GM03348 (cell line): ENCODE data around the gene PIK3R2.
"Not testable (repeated sequence)": the region's sequence is repeated elsewhere in the genome, so short reads cannot be mapped to it uniquely, and the experiment has no call there.

Source experiments
- DNase-seq: peaks from one replicate; pipeline ENCODE4 v3.0.0; 2012; ENCODE audit warnings: low spot score

Gene PIK3R2

DNA sequence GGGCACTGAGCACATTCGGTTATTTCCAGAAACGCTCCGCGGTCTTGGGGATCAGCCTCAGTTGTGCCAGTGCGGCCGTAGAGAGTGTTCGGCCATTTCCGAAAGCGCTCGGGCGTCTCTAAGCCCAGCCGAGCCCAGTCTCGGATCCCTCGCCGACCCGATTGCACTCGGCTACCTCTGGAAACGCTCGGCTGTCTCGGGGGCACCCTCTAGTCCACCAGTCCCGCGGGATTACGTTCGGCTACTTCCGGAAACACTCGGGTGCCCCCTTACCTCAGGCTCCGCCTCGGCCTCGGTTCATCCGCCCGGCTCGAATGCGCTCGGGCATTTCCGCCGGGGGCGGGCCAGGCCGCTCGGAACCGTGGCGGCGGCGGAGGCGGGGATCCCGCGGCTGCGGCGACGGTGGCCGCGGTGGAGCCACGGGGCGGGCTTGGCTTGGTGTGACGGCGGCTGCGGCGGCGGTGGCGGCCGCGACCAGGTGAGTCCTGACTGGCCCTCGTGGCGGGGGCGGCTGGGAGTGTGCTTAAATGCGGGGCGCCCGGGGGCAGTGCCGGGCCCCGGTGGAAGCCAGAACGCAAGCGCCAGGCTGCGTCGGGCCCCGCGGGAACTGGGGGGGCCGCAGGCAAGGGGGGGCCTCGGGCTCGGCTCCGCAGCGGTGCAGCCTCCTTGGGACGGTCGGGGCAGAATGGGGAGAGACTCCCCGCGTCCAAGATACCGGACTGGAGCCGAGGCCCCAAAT, at the start of gene PIK3R2:
PIK3R2 (plus strand) TSS at position 347 of the 739 bp plus-strand sequence. CDS start 2,717 bp downstream, outside the sequence.
- peak; percentile 100 for DNase-seq

DNA sequence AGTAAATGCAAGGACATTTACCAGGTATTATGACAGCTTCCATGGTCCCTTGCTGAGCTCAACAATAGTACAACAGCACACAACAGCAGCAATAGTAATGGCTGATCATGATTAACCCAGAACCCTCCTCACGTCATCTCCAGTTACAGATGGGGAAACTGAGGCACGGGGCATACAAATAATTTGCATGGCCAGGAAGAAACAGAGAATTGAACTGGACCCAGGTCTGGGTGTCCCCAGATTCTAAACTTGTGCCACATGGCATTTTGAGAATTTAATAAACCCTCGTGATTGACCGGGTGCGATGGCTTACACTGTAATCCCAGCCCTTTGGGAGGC, 48.2 kb upstream of the PIK3R2 start:
- DNase-seq = no peak

DNA sequence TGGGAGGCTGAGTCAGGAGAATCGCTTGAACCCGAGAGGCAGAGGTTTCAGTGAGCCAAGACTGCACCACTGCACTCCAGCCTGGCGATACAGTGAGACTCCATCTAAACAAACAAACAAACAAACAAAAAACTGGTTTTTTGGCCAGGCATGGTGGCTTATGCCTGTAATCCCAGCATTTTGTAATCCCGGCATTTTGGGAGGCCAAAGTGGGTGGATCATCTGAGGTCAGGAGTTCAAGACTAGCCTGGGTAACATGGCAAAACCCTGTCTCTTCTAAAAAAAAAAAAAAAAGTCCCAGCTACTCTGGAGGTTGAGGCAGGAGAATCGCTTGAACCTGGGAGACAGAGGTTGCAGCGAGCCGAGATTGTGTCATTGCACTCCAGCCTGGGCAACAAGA, 47.7 kb upstream of the PIK3R2 start:
- DNase-seq = not testable (repeated sequence)

DNA sequence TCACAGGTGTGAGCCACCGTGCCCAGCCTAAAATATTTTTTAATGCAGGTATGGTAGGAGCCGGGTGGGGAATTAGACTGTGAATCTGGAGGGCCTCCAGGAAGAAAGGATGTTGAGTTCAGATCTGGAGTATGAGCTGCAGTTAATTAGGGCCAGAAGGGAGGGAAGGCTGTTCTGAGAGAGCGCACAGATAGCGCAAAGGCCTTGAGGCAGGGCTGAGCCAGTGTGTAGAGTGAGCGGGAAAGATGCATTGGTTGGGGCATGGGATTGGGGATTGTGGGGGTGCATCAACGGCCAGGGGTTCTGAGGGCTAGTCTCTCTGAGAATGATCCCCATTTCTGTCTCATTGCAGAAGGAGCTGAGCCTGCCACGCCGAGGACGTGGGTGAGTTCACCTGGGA, 45.7 kb upstream of the PIK3R2 start:
- no peak for DNase-seq

DNA sequence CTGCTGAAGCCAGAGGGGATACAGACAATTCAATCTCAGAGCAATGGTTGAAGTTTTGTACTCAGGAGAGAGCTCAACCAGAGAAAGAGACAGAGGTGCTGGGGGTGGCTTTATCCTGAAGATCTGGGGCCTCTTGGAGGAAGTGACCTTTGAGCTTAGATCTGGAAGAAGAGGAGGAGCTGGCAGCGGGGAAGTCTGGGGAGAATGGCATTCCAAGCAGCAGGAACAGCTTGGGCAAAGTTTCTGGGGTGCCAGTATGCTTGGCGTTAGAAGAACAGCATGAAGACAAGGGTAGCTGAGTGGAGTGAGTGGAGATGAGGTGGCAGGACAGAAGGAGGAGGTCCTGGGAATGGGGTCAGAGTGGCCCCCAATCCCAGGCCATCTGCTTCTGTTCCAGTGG, 44.1 kb upstream of the PIK3R2 start:
- no peak for DNase-seq

DNA sequence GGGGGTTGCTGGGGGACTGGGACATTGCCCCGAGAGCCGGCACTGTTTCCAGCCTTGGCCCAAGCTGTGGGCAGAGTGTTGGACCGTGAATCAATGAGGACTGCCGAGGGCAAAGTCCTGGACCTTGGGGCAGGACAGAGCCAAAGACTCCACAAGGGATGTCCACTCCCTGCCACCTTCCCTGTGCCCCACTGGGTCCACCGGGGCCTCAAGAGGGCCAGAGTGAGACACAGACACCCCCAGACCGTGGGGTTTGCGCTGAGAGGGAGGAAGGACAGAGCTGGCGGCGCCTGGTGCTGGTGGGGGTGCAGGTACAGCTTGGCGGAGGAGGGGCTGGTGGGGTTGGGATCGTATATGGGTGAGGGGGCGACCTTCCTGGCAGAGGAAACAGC, 43.6 kb upstream of the PIK3R2 start:
- no peak for DNase-seq

DNA sequence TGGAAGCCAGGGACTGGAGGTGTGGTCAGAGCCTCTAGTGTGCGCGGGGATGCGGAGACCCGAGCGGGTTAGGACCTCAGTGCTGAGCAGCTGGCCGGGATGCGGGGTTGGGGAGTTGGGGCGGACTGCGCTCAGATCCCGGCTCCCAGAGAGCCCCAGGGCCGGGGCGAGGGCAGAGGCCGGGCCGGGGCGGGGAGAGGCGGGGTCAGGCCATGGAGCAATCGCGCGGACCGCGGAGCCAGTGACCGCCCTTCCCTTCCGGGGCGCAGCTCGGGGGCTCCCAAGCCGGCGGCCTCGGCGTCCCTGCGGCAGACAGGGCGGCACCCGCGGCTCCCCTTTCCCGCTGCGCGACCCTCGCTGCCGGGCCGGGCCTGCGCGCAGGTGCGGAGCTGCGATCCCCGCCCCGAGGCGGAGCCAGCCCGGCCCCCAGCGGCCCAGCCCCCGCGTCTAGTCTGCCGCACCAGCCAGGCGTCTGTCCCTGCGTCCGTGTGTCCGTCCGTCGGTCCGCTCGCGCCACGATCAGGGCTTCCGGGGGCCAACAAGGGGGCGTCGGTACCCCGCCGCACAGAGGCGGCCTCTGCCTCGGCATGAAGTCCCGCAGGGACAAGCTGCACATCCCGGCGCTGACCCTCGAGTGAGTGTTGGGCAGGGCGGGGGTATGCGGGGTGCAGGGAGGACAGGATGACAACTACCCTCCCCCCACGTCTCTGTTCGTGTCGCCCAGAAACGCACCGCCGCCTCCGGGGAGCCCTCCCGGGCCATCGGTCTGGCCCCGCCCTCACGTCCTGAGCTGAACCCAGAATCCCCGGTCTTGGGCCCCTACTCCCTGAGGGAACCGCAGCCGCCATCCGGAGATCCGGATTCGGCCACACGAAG, 43.0 kb upstream of the PIK3R2 start:
- DNase-seq = peak; percentile 84

DNA sequence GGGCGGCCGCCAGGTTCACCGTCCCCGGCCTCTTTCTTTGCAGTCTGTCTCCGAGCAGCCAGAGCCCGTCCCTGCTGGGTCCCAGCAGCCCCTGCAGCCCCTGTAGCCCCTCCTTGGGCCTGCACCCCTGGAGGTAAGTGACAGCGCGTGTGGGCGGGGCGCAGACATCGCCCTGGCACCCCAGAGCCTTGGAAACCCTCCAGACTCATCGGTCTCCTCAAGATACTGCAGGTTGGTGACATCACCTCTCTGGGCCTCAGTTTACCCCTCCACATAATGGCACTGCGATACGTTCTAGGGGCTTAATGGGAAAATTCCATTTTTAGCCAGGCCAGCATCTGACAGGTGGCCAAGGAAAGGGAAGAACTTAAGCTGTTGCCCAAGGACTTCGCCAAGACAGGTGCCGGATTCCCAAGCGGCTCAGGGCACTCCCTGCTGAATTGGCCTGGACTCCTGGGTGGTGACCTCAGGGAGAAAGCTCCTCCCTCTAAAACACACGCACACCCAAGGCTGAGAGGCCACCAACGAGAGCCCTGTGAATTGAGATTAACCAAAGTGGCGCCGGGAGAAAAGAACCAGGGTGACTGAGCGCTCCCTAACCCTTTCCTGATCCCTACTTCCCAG, 42.2 kb upstream of the PIK3R2 start:
- DNase-seq = no peak

DNA sequence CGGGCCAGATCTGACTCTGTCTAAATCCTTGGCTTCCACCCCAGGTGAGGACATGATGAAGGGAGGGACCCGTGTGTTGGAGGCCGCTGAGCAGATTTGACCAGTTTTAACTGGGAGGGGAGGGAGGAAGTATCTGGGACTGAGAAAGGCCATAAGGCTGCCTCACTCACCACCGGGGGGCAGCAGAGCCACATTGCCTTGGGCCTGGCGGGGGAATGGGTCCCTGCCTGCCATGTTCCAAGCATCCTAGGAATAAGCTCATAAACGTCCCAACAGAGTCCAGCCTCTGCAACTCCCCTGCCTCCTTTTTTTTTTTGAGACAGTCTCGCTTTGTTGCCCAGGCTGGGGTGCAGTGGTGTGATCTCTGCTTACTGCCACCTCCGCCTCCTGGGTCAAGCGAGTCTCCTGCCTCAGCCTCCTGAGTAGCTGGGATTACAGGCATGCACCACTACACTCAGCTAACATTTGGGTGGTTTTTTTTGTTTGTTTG, 39.9 kb upstream of the PIK3R2 start:
- DNase-seq = peak; percentile 91

DNA sequence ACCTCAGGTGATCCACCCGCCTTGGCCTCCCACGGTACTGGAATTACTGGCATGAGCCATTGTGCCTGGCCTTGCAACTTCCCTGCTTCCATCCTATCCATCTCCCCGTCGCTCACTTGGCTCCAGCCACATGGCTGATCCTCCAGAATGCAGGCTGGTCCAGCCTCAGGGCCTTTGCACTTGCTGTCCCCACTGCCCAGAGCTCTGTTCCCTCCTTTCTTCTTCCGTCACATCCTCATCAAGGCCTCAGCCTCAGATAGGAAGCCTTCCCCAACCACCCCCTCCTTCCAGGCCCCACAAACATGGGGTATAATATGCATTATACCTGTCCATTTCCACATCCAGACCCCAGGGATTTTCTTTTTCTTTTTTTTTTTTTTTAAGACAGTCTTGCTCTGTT, 39.1 kb upstream of the PIK3R2 start:
- DNase-seq = no peak

DNA sequence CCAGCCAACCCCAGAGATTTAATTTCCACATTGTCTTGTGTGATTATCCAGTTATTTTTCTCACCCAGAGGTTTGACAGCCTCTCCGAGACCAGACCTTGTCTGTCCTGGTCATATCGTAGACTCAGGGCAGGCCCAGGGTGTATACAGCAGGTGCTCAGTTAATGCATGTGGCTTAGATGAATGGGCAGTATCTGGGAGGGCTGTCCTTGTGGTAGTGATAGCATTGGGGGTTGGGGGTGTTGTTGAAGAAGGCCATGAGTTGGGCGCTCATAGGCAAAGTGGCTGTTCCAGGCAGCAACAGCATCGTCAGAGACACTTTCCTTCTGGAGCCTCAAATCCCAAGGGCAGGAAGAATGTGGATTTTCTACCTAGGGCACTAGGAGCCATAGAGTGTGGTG, 38.5 kb upstream of the PIK3R2 start:
- DNase-seq = no peak

DNA sequence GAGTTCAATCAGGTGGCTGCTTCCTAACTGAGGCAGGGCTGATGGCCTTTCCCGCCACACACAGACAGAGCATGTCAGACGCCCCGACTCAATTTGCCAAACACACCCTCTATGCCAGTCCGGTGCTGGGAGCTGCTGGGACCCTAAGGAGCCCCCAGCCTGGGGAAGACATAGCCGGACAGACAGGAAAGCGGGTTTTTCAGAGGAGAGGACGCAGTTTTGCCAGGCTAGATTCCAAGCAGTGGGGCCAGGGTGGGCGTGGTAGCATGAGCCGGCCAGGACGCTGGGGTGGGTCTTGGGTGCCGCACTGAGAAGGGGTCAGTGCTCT, 35.6 kb upstream of the PIK3R2 start:
- DNase-seq = no peak

DNA sequence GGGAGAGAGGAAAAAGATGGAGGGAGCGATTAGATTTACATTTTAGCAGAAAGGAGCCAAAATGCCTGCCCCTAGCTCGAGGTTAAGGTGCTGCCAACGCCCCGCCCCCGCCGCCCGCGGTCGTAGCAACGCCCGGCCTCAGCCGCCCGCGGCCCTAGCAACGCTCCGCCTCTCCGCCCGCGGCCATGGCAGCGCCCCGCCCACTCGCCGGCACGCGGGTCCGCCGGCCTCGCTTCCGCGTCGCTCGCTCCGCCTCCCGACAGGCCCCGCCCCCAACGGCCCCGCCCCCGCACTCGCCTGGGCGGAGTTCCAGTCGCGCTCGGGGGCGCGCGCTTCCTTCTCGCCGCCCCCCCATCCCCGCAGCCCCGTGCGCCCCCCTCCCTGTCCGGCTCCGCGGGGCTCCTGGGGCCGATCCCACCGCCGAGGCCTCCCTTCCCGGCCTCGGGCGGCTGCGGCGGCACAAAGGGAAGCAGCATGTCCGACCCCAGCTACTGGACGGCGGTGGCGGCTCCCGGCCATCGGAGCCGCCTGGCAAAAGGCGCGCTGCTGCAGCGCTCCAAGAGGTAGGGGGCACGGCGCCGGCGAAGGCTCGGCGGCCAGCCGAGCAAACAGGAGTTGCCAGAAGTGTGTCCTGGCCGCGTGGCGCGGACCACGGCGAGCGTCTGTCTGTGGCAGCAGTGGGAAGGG, 35.1 kb upstream of the PIK3R2 start:
- peak; percentile 100 for DNase-seq

DNA sequence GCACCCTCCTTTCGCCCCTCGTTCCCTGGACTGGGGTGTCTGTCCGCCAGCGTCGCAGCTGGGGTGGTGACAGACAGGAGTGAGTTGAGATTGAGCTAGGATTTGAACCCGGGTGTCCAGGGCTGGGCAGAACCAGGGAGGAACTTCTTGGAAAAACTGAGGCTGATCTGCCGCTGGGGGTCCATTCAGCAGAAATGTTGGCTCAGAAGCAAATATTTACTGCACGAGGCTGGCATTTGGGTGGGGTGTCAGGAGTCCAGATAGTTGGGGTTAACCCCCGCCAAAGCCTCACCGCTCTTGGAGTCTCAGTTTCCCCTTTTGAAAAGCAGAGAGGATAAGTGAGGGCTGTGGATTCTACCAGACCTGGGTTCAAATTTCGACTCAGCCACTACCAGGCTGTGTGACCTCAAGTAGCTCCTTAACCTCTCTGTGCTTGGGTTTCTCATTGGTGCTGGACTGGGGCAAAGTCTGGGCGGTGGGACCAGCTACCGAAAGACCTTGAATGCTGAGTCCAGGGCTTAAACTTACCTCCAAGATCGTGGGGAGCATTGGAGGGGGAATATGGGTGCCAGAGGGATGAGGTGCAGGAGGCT, 34.4 kb upstream of the PIK3R2 start:
- no peak for DNase-seq

DNA sequence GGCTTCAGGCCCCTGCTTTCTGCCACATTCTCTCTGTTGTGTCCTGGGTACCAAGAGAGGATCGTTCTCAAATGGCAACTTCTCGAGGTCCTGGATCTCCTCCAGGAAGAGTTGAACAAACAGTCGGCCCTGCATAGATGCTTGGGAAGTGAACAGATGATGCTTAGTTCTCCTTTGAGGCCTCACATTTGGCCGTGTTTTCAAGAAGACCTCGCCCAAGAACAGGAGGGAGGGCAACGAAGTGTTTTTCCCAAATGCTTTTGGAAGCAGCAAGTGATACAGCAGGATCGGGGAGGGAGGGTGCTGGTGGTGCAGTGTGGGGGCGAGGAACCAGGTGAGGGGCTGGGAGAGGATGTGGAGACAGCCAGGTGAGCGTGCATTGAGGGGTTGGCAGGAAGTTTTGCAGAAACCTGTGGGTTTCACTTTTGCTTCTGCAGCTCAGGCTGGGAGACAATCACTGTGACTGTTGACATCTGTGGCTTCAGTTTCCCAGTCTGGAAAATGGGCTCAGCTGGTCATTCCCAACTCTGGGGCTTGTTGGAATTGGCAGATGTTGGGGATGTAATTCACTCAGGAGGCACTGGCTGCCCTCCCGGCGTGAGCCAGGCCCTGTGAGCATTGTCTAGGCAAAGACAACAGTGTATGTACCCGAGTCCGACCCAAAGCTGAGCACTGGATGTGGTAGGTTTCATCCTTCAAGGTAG, 33.8 kb upstream of the PIK3R2 start:
- no peak for DNase-seq

DNA sequence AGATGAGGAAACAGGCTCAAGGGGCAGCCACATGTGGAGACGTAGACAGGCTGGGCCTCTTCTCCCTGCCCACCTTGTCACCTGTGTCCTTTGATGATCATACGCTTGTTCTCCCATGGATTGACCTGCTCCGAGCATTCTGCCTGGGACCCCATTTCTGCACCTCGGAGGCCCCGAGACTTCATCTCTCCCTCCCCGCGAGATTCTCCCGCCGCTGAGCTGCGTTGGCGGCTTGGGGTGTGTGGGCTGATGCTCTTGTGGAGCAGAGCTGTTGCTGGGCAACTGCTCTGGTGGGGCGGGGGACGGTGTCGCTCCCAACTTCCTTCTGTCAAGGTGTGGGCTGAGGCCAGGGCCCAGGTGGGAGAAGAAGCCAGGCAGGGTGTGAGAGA, 33.3 kb upstream of the PIK3R2 start:
- no peak for DNase-seq

DNA sequence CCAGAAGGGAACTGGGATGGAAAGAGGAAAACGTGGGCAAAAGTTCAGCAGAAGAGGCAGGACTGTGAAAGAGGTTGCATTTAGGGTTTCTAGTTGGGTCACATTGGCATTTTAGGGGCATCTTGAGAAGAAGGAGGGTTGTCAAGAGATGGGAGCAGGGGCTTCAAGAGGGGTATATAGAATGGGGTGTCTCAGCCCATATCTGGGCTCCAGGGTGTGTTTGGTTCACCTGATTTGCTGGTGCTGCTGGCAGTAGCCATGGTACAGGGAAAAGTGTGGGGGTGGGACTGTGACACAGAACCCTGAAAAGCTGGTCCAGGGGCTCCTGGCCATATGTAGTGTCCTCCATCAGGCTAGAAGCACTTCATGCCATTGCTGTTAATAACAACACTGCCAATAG, 32.8 kb upstream of the PIK3R2 start:
- DNase-seq = no peak

DNA sequence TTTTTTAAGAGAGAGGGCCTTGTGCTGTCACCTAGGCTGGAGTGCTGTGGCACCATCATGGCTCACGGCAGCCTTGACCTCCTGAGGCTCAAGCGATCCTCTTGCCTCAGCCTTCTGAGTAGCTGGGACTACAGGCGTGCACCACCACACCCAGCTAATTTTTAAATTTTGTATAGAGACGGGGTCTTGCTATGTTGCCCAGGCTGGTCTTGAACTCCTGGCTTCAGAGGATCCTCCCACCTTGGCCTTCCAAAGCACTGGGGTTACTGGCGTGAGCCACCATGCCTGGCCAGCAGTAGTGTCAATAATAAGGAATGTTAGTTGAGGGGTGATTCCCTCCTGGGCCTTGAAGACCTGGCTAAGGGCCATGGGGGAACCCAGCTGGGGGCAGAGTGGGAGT, 31.8 kb upstream of the PIK3R2 start:
- DNase-seq = no peak

DNA sequence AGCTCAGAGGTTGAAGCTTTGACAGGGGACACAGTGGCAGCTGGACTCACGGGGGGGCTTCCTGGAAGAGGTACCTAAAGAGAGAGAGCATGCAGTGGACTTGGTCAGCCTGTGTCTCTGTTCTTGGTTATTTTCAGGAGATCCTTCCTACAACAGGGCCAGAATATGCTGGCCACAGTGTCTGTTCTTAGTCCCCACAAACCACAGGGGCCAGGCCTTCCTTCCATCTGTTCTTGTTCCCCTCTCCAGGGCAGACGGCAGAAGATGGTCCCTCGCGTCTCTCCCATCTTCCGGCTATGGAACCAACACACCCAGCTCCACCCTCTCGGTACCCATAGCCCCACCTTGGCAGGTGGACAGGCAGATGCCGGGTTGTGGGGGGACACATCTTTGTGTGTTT, 30.5 kb upstream of the PIK3R2 start:
- no peak for DNase-seq

DNA sequence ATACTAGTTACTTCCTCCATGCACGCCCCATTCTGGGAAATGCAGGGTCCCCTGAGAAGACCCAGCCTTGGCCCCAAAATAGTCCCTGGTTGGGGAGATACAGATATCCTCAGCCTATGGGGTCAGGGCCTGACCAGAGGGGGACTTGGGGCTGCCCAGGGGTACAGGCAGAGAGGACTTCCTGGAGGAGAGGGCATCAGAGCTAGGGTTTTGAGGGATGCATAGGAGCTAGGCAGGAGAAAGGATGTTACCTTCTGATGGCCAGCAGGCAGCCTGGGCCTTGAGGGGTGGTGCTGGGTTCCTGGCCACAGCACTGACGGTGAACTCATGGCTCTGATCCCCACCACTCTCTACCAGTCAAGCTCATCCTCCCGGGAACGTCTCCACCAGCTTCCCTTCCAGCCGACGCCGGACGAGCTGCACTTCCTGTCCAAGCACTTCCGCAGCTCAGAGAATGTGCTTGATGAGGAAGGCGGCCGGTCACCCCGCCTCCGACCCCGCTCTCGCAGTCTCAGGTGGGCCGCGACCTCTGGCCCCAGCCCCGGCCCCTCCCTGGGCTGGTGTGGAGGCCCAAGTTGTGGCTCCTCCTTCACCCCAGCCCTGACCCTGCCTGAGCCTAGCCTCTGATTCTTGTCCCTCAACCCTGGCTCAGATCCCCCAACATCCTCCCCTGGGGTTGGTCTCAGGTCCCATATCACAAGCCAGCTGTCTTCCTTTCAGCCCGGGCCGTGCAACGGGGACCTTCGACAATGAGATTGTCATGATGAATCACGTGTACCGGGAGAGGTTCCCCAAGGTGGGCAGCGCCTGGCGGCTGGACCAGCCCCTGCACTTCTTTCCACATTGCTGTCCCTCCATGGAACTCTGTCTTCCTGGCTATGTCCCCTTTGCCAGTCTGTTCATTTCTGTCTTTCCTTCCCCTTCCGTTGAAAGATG, 29.8 kb upstream of the PIK3R2 start:
- DNase-seq = no peak
